ENCODE results near the gene MEGF9. TPM values are rescaled to one million over a fixed set of nuclear protein-coding genes. Genes with fewer than 3 reads are reported as not detected.

MEGF9 gene
- total and polyA plus RNA-seq, 12 donors, result 3.9 to 28.5 (median 19.7) TPM

DNA sequence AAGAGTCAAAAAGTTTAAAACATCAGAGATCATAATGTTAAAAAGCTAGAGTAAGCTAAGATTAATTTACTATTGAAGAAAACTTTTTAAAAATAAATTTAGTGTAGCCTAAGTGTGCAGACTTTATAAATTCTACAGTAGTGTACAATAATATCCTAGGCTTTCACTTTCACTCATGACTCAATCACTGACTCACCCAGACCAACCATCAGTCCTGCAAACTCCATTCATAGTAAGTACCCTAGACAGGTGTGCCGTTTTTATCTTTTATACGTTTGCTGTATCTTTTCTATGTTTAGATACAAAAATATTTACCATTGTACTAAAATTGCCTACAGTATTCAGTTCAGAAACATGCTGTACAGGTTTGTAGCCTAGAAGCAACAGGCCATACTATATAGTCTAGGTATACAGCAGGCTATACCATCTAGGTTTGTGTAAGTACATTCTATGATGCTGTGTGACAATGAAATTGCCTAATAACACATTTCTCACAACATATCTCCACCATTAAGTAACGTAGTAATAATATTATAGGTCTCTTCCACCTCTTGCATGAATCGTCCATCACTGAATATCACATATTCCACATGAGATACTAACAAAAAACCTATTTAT, 59.2 kb downstream of the MEGF9 start:
- DNase-seq, result no peak
- no peaks in the 10 kb centered on the region for H3K27me3 ChIP-seq
- intact Hi-C loops (cut with DNase I), result no loop called here
- H3K36me3 ChIP-seq (replicated peaks in 1 of 2), result no peaks in the 10 kb centered on the region
- H3K4me1 ChIP-seq (replicated peaks in 1 of 2), result peaks cover 3 to 4% of the 10 kb centered on the region in 2 donors
- H3K4me3 ChIP-seq, result no peak overlapping the region
- H3K9me3 ChIP-seq (replicated peaks in 1 of 3), result no peaks in the 10 kb centered on the region
- 67 to 70% (median 69%) methylated on average over 4 of the region's 4 CpGs for WGBS, 4 donors
- TF ChIP-seq POLR2A (IDR thresholded peaks at IDR 0.05) (no peak), CTCF (IDR thresholded peaks at IDR 0.05) (no peak)
- H3K27ac ChIP-seq, result no peak overlapping the region

DNA sequence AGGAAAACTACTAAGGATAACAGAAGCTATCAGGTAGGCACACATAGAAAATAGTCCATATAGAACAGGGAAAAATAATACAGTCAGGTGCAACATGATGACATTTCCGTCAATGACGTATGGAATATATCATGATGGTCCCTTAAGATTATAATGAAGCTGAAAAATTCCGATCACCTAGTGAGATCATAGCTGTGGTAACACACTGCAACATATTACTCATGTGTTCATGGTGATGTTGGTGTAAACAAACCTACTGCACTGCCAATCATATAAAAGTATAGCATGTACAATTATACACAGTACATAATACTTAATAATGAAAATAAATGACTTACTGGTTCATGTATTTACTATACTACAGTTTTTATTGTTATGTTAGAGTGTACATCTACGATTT, 60.0 kb downstream of the MEGF9 start:
- H3K27ac ChIP-seq, result no peak overlapping the region
- H3K36me3 ChIP-seq (replicated peaks in 1 of 2), result no peaks in the 10 kb centered on the region
- no peaks in the 10 kb centered on the region for H3K4me1 ChIP-seq (replicated peaks in 1 of 2)
- no peak for TF ChIP-seq POLR2A (IDR thresholded peaks at IDR 0.05)
- TF ChIP-seq CTCF (IDR thresholded peaks at IDR 0.05), result no peak
- DNase-seq, result no peak
- intact Hi-C loops (cut with DNase I), result no loop called here
- no peaks in the 10 kb centered on the region for H3K9me3 ChIP-seq (replicated peaks in 1 of 3)
- H3K27me3 ChIP-seq, result no peaks in the 10 kb centered on the region
- H3K4me3 ChIP-seq, result no peak overlapping the region
- WGBS, 4 donors, result 89 to 98% (median 92%) methylated on average over 4 of the region's 4 CpGs

- Histone ChIP-seq H3K4me1 (replicated peaks in 1 of 2) (no peaks in the 10 kb centered on the region), H3K27me3 (no peaks in the 10 kb centered on the region), H3K9me3 (replicated peaks in 1 of 3) (no peaks in the 10 kb centered on the region), H3K27ac (no peak overlapping the region), H3K4me3 (no peak overlapping the region), H3K36me3 (replicated peaks in 1 of 2) (no peaks in the 10 kb centered on the region)
- WGBS, 4 donors, result 90 to 94% (median 91%) methylated on average over 1 of the region's 1 CpG
- DNase-seq, result no peak
- intact Hi-C loops (cut with DNase I), result no loop called here
- TF ChIP-seq CTCF (IDR thresholded peaks at IDR 0.05) (no peak), POLR2A (IDR thresholded peaks at IDR 0.05) (no peak)
These were observed 60.5 kb downstream of the MEGF9 start for GRCh38 chr9:120653762-120654161.

- TF ChIP-seq POLR2A (IDR thresholded peaks at IDR 0.05) (no peak), CTCF (IDR thresholded peaks at IDR 0.05) (no peak)
- Histone ChIP-seq H3K27ac (no peak overlapping the region), H3K36me3 (replicated peaks in 1 of 2) (no peaks in the 10 kb centered on the region), H3K4me1 (replicated peaks in 1 of 2) (no peaks in the 10 kb centered on the region), H3K27me3 (no peaks in the 10 kb centered on the region), H3K4me3 (no peak overlapping the region), H3K9me3 (replicated peaks in 1 of 3) (no peaks in the 10 kb centered on the region)
- intact Hi-C loops (cut with DNase I), result no loop called here
- 86 to 94% (median 92%) methylated on average over 2 of the region's 2 CpGs for WGBS, 4 donors
- DNase-seq, result no peak
These were observed 61.3 kb downstream of the MEGF9 start for GRCh38 chr9:120652934-120653333.

Data from adrenal gland (tissue), 12 donors.